CD14-positive monocyte (primary cell): Measurements from ENCODE around the gene OTC. TPM values are rescaled to one million over a fixed set of nuclear protein-coding genes. Genes with fewer than 3 reads are reported as not detected.

ENCODE experiments used
- DNase-seq, 3 donors: peaks; one replicate each; pipeline ENCODE4 v3.0.0-alpha.2; 2011 to 2022
- H2AFZ ChIP-seq: 2 replicates; pipeline ENCODE4 v1.6.0; 2012; ENCODE audit warnings: mild to moderate bottlenecking, low read depth, low read length, inconsistent platforms; ENCODE audit not compliant: insufficient read depth, poor library complexity, severe bottlenecking
- H3K27ac ChIP-seq, 2 donors: 1 replicate in 1 of 2; 2 replicates in 1 of 2; pipeline ENCODE4 v1.5.1; 2012 to 2013; ENCODE audit warnings: low read length in 2 of 2, control low read depth in 1 of 2, inconsistent platforms in 1 of 2, low read depth in 1 of 2, mild to moderate bottlenecking in 1 of 2
- H3K27me3 ChIP-seq, 2 donors: one replicate each; pipeline versions ENCODE4 v1.6.0 to v1.6.1; 2011 to 2013; ENCODE audit warnings: low read length in 2 of 2; ENCODE audit not compliant: control insufficient read depth in 2 of 2, insufficient read depth in 2 of 2
- H3K36me3 ChIP-seq, 2 donors: replicated peaks in 1 of 2; 1 replicate in 1 of 2; 2 replicates in 1 of 2; pipeline versions ENCODE4 v1.5.1 to v1.6.1; 2012 to 2013; ENCODE audit warnings: low read length in 2 of 2, control low read depth in 1 of 2, inconsistent platforms in 1 of 2, mild to moderate bottlenecking in 1 of 2; ENCODE audit not compliant: insufficient read depth in 2 of 2, control insufficient read depth in 1 of 2
- H3K4me1 ChIP-seq, 2 donors: 1 replicate in 1 of 2; 2 replicates in 1 of 2; pipeline versions ENCODE4 v1.5.1 to v1.6.1; 2012 to 2013; ENCODE audit warnings: low read length in 2 of 2, control low read depth in 1 of 2, inconsistent platforms in 1 of 2, mild to moderate bottlenecking in 1 of 2, moderate library complexity in 1 of 2; ENCODE audit not compliant: insufficient read depth in 2 of 2, control insufficient read depth in 1 of 2
- H3K4me2 ChIP-seq: replicated peaks from 2 replicates; pipeline ENCODE3; 2012; ENCODE audit warnings: low read length, moderate library complexity, mild to moderate bottlenecking; ENCODE audit not compliant: poor library complexity, severe bottlenecking; ENCODE audit errors: extremely low read depth
- H3K4me3 ChIP-seq, 3 experiments: fragments of 200-600 bp in 1 of 3; sonication (generic) in 1 of 3; replicated peaks in 1 of 3; 1 replicate in 2 of 3; 2 replicates in 1 of 3; pipeline ENCODE4 v1.5.1; 2011 to 2013; ENCODE audit warnings: low read length in 3 of 3, mild to moderate bottlenecking in 3 of 3, control low read depth in 2 of 3, low read depth in 2 of 3, inconsistent platforms in 1 of 3, moderate library complexity in 1 of 3
- H3K79me2 ChIP-seq: 2 replicates; pipeline ENCODE4 v1.6.0; 2012; ENCODE audit warnings: mild to moderate bottlenecking, control low read depth, inconsistent platforms, low read length, moderate library complexity; ENCODE audit not compliant: insufficient read depth
- H3K9ac ChIP-seq: 2 replicates; pipeline ENCODE4 v1.6.0; 2017; ENCODE audit warnings: low read length, mild to moderate bottlenecking; ENCODE audit not compliant: insufficient read depth, poor library complexity, severe bottlenecking
- H3K9me3 ChIP-seq, 2 donors: replicated peaks in 1 of 2; 1 replicate in 1 of 2; 2 replicates in 1 of 2; pipeline versions ENCODE4 v1.5.1 to v1.6.1; 2012 to 2013; ENCODE audit warnings: low read length in 2 of 2, control low read depth in 1 of 2; ENCODE audit not compliant: control insufficient read depth in 1 of 2, insufficient read depth in 1 of 2
- H4K20me1 ChIP-seq: 2 replicates; pipeline ENCODE4 v1.6.0; 2012; ENCODE audit warnings: mild to moderate bottlenecking, low read length, control low read depth, moderate library complexity; ENCODE audit not compliant: insufficient read depth
- H3K27ac Mint-ChIP-seq, 7 donors: one replicate each; pipeline ENCODE4 v1.8.0; 2020; ENCODE audit warnings: mild to moderate bottlenecking in 7 of 7, mixed read lengths in 7 of 7, moderate library complexity in 6 of 7, inconsistent platforms in 2 of 7
- H3K27me3 Mint-ChIP-seq, 3 donors: one replicate each; pipeline ENCODE4 v1.8.0; 2021 to 2022; ENCODE audit warnings: low read depth in 3 of 3, mild to moderate bottlenecking in 3 of 3, mixed read lengths in 3 of 3, moderate library complexity in 3 of 3, inconsistent platforms in 1 of 3
- H3K36me3 Mint-ChIP-seq, 2 donors: one replicate each; pipeline ENCODE4 v1.8.0; 2020; ENCODE audit warnings: mixed read lengths in 2 of 2, inconsistent platforms in 1 of 2, mild to moderate bottlenecking in 1 of 2
- H3K4me1 Mint-ChIP-seq: one replicate; pipeline ENCODE4 v1.8.0; 2020; ENCODE audit warnings: mild to moderate bottlenecking, mixed read lengths
- H3K4me3 Mint-ChIP-seq, 2 donors: one replicate each; pipeline ENCODE4 v1.8.0; 2020; ENCODE audit warnings: mild to moderate bottlenecking in 2 of 2, mixed read lengths in 2 of 2, moderate library complexity in 1 of 2
- H3K9me3 Mint-ChIP-seq, 7 donors: one replicate each; pipeline ENCODE4 v1.8.0; 2020 to 2022; ENCODE audit warnings: mixed read lengths in 7 of 7, mild to moderate bottlenecking in 6 of 7, moderate library complexity in 6 of 7, inconsistent platforms in 2 of 7
- WGBS: methylation state at CpG from one replicate; pipeline ENCODE4 v1.1.5; 2013; ENCODE audit warnings: missing lambda C conversion rate; ENCODE audit not compliant: insufficient coverage; 5-methylcytosine and 5-hydroxymethylcytosine counted together
- intact Hi-C, 2 donors: fragments of 100-400 bp; cut with micrococcal nuclease; formaldehyde crosslinking; loops; one replicate each; pipeline versions ENCODE4 v1.15.0 to v1.15.1; 2023
- polyA plus RNA-seq, 3 donors: library from polyadenylated mRNA; depleted of rRNA in 1 of 3; unstranded in 2 of 3; stranded (reverse) in 1 of 3; fragments of 300-500 nt in 2 of 3; fragments of >200 nt in 1 of 3; fragmentation: Illumina TruSeq in 2 of 3; gene quantifications; 1 replicate in 2 of 3; 2 replicates in 1 of 3; pipeline ENCODE4 v1.2.3, GENCODE V29; 2012 to 2021
- TF ChIP-seq, protein P1 (sequence below): fragments of 200-600 bp; IDR thresholded peaks from one replicate; pipeline ENCODE4 v1.8.0; 2022; ENCODE audit warnings: antibody characterized with exemption, mild to moderate bottlenecking

Gene OTC
- polyA plus RNA-seq, 3 donors, result not detected

- Mint-ChIP-seq H3K36me3 (peaks cover 2 to 5% of the 10 kb centered on the region in 2 donors), H3K9me3 (peaks cover 0 to 8% (median 2%) of the 10 kb centered on the region in 7 donors), H3K27ac (peak overlapping the region in 6 of 7 donors; percentile 26 to 97 (median 96)), H3K4me1 (peaks cover 12% of the 10 kb centered on the region), H3K27me3 (peaks cover 0 to 6% (median 1%) of the 10 kb centered on the region in 3 donors), H3K4me3 (peak overlapping the region; percentile 86 to 91)
- no peak for DNase-seq
- 100% methylated on average over 1 of the region's 3 CpGs for WGBS
- no peaks in the 10 kb centered on the region for H3K27me3 ChIP-seq
- intact Hi-C loops, result loop anchor here in 1 of 2 donors (10.0 kb wide), 1 partner anchor 51 kb away; no protein-coding TSS in a partner anchor
- H3K9me3 ChIP-seq, result no peaks in the 10 kb centered on the region
- TF ChIP-seq, protein P1, sequence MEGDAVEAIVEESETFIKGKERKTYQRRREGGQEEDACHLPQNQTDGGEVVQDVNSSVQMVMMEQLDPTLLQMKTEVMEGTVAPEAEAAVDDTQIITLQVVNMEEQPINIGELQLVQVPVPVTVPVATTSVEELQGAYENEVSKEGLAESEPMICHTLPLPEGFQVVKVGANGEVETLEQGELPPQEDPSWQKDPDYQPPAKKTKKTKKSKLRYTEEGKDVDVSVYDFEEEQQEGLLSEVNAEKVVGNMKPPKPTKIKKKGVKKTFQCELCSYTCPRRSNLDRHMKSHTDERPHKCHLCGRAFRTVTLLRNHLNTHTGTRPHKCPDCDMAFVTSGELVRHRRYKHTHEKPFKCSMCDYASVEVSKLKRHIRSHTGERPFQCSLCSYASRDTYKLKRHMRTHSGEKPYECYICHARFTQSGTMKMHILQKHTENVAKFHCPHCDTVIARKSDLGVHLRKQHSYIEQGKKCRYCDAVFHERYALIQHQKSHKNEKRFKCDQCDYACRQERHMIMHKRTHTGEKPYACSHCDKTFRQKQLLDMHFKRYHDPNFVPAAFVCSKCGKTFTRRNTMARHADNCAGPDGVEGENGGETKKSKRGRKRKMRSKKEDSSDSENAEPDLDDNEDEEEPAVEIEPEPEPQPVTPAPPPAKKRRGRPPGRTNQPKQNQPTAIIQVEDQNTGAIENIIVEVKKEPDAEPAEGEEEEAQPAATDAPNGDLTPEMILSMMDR, result no peak
- peaks cover 20% of the 10 kb centered on the region for H3K79me2 ChIP-seq
- no peak overlapping the region for H3K9ac ChIP-seq
- H3K4me1 ChIP-seq, result peaks cover 7 to 13% of the 10 kb centered on the region in 2 donors
- H4K20me1 ChIP-seq, result no peaks in the 10 kb centered on the region
- peaks cover 0 to 3% of the 10 kb centered on the region in 2 donors for H3K36me3 ChIP-seq
- H3K4me3 ChIP-seq, result peak overlapping the region in 1 of 3 experiments; percentile 80
- H3K4me2 ChIP-seq, result peak overlapping the region; percentile 66
- H3K27ac ChIP-seq, result peak overlapping the region in 1 of 2 donors; percentile 95
- no peak overlapping the region for H2AFZ ChIP-seq
Observed at GRCh38 chrX:38326086-38326485, 26.3 kb upstream of the OTC start.

DNA sequence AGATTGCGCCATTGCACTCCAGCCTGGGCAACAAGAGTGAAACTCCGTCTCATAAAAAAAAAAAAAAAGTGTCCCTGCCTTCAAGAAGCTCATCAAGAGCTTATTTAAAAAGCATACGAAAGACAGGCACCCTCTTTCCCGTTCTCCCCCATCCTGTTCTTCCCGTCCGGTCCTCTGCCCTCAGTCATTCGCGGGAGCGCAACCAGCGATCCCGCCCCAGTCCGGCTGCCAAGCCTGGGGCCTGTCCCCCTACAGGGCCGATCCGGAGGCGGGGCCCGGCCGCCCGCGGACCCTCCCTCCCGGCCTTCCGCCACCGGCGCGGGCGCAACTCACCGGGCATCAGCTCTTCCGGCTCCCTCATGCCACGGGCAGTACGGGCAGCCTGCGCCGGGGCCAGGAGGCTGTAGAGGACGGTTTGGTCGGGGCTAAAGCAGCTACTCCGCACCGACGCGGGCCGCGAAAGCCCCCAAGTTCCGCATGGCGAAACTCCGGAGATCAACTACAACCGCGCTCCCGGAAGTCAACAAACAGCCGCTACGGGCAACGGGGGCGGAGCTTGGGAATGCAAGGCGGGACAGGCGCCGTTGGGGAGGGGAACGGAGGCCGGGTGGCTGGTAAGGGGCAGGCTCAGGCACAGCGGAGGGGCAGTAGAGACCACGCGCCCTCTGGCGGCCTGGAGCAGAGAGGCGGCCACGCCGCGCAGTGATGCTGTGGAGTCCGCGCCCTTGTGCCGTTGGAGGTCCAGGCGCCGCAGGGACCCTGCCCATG is 25.2 kb upstream of the OTC start, which contains the start of gene RPGR:
Gene RPGR (minus strand): TSS at position 503 of the 768 bp plus-strand sequence. CDS start 142 bp downstream, at position 361.
- peaks cover 0 to 6% (median 1%) of the 10 kb centered on the region in 3 donors for H3K27me3 Mint-ChIP-seq
- Histone ChIP-seq H3K79me2 (peaks cover 20% of the 10 kb centered on the region), H3K4me2 (peak within 1 kb of the TSS; percentile 66), H3K4me1 (peaks cover 7 to 13% of the 10 kb centered on the region in 2 donors), H3K36me3 (no peaks in the 10 kb centered on the region), H3K27me3 (no peaks in the 10 kb centered on the region), H3K4me3 (peak within 1 kb of the TSS; percentile 51 to 80 (median 74)), H2AFZ (peak within 1 kb of the TSS; percentile 68), H3K27ac (peak within 1 kb of the TSS; percentile 81 to 95), H3K9me3 (no peaks in the 10 kb centered on the region), H4K20me1 (no peaks in the 10 kb centered on the region), H3K9ac (peak within 1 kb of the TSS; percentile 91)
- peaks cover 0 to 8% (median 2%) of the 10 kb centered on the region in 7 donors for H3K9me3 Mint-ChIP-seq
- H3K36me3 Mint-ChIP-seq, result no peaks in the 10 kb centered on the region
- H3K4me1 Mint-ChIP-seq, result peaks cover 12% of the 10 kb centered on the region
- intact Hi-C loops, result loop anchor here in 1 of 2 donors (10.0 kb wide), 1 partner anchor 52 kb away; no protein-coding TSS in a partner anchor
- DNase-seq, result peak; percentile 88 to 95 (median 93)
- H3K27ac Mint-ChIP-seq, result peak within 1 kb of the TSS; percentile 92 to 97 (median 96)
- TF ChIP-seq, protein P1, result peak; percentile 78
- peak within 1 kb of the TSS; percentile 86 to 91 for H3K4me3 Mint-ChIP-seq
- WGBS, result 0% methylated on average over 44 of the region's 67 CpGs
